GDM1 (cell line): ENCODE results near the gene SLC17A7.

Experiments used
- DNase-seq: peaks from one replicate; lab custom pipeline; 2025; lab: John Stamatoyannopoulos, UW

SLC17A7 gene

GRCh38 chr19:49427339-49427738, 14.0 kb downstream of the SLC17A7 start:
- no peak for DNase-seq

- peak; percentile 77 for DNase-seq
Measured at GRCh38 chr19:49425922-49426592, 15.3 kb downstream of the SLC17A7 start.

- DNase-seq = no peak
Measured at GRCh38 chr19:49425178-49425577, 16.1 kb downstream of the SLC17A7 start, which contains the start of gene GFY. GFY (plus strand) TSS chr19:49425388; CDS start chr19:49426431, 1,043 bp downstream.

GRCh38 chr19:49423985-49424303, 17.4 kb downstream of the SLC17A7 start:
- no peak for DNase-seq

GRCh38 chr19:49423071-49423984, 18.0 kb downstream of the SLC17A7 start, which contains the start of gene PTH2:
PTH2 (minus strand) TSS chr19:49423441; CDS start chr19:49423339, 102 bp downstream.
- DNase-seq = no peak

- DNase-seq = no peak
Measured at GRCh38 chr19:49422407-49423070, 18.8 kb downstream of the SLC17A7 start.

- no peak for DNase-seq
Measured at GRCh38 chr19:49421878-49422202, 19.5 kb downstream of the SLC17A7 start.

GRCh38 chr19:49421039-49421877, 20.1 kb downstream of the SLC17A7 start:
- peak; percentile 56 for DNase-seq

- DNase-seq = no peak
Measured at GRCh38 chr19:49420227-49420626, 21.1 kb downstream of the SLC17A7 start.

- no peak for DNase-seq
Measured at GRCh38 chr19:49419173-49419572, 22.2 kb downstream of the SLC17A7 start.

GRCh38 chr19:49418511-49418910, 22.8 kb downstream of the SLC17A7 start:
- no peak for DNase-seq

- DNase-seq = no peak
Measured at GRCh38 chr19:49417088-49417487, 24.2 kb downstream of the SLC17A7 start.

GRCh38 chr19:49415810-49416200, 25.5 kb downstream of the SLC17A7 start:
- DNase-seq = no peak

- no peak for DNase-seq
Measured at GRCh38 chr19:49415102-49415809, 26.1 kb downstream of the SLC17A7 start.

GRCh38 chr19:49414256-49414655, 27.1 kb downstream of the SLC17A7 start:
- no peak for DNase-seq

GRCh38 chr19:49413348-49413747, 28.0 kb downstream of the SLC17A7 start:
- no peak for DNase-seq

- no peak for DNase-seq
Measured at GRCh38 chr19:49411681-49412326, 29.5 kb downstream of the SLC17A7 start.

GRCh38 chr19:49409441-49410029, 31.8 kb downstream of the SLC17A7 start:
- peak; percentile 15 for DNase-seq

GRCh38 chr19:49408816-49409440, 32.4 kb downstream of the SLC17A7 start:
- no peak for DNase-seq

GRCh38 chr19:49407482-49408015, 33.8 kb downstream of the SLC17A7 start:
- DNase-seq = no peak
